ENCODE results near the gene CTF1.
A peak's percentile ranks its signal among the peaks of the same experiment; 100 is the strongest.

The CTF1 gene

DNA sequence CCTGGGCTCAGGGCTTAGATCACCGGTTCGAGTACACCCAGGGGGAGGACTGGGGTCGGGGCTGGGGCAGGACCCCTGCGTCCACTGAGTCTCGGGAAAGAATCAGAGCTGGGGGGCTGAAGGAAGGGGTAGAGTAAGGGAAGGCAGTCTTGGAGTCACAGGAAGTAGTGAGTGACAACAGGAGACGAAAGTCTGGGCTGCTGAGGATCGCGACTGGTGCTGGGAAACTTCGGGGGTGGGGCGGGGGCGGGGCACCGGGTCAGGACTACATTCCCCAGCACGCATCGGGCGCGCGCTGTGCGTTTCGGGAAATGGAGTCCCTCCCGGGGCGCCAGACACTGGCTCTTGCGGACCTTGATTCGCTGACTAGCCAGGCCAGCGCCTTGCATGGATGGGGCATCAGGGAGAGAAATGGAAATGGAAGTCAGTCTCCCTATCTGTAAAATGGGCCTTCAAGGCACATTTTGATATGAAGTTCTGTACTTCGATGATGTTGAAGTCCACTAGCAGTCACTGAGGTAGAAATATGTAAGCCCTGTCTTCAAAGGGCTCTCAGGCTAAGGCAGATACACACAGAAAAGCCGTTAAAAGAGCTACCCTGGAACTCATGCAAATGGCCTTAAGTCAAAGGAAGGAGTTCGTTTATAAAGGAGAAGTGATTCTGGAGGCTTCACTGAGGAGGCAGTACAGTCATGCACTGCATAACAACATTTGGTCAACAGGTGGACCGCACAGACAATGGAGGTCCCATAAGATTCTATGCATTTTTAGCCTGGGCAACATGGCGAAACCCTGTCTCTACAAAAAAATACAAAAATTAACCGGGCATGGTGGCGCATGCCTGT is 697 bp downstream of the CTF1 start:
- no peaks in the 10 kb centered on the region for H3K27me3 ChIP-seq (ENCODE audit: control insufficient read depth, insufficient read depth, low read length)
- WGBS (ENCODE audit: insufficient coverage, insufficient read length): no CpG with 5 or more reads among the region's 31 CpGs
- peak overlapping the region; percentile 56; the same call in 1 of the 2 replicates for H3K4me3 ChIP-seq (ENCODE audit: low read length)
- no peak for DNase-seq (ENCODE audit: low read depth, low spot score)
- H3K4me1 ChIP-seq (ENCODE audit: control insufficient read depth, insufficient read depth, low read length): peaks cover 5% of the 10 kb centered on the region
- no peaks in the 10 kb centered on the region for H3K36me3 ChIP-seq (ENCODE audit: control insufficient read depth, insufficient read depth, low read length)
- no peak overlapping the region for H3K27ac ChIP-seq (ENCODE audit: low read length)
- H3K9me3 ChIP-seq (ENCODE audit: control insufficient read depth, insufficient read depth, low read length): no peaks in the 10 kb centered on the region

DNA sequence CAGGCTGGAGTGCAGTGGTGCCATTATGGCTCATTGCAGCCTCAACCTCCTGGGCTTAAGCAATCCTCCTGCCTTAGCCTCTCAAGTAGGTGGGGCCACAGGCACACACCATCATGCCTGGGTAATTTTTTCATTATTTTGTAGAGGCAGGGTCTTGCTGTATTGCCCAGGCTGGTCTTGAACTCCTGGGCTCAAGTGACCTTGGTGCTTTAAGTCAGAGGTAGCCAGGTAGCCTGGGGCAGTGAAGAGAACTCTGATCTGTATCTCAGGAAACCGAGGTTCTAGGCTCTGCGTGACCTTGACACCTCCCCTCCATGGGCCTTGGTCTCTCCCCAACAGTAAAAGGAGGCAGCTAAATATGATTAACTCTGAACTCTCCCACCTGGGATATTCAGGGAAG is 3.4 kb downstream of the CTF1 start:
- no peaks in the 10 kb centered on the region for H3K36me3 ChIP-seq (ENCODE audit: control insufficient read depth, insufficient read depth, low read length)
- H3K27ac ChIP-seq (ENCODE audit: low read length): no peak overlapping the region
- WGBS (ENCODE audit: insufficient coverage, insufficient read length): no CpG with 5 or more reads among the region's 2 CpGs
- peaks cover 7% of the 10 kb centered on the region for H3K4me1 ChIP-seq (ENCODE audit: control insufficient read depth, insufficient read depth, low read length)
- no peak overlapping the region for H3K4me3 ChIP-seq (ENCODE audit: low read length)
- H3K9me3 ChIP-seq (ENCODE audit: control insufficient read depth, insufficient read depth, low read length): no peaks in the 10 kb centered on the region
- H3K27me3 ChIP-seq (ENCODE audit: control insufficient read depth, insufficient read depth, low read length): no peaks in the 10 kb centered on the region
- DNase-seq (ENCODE audit: low read depth, low spot score): no peak

DNA sequence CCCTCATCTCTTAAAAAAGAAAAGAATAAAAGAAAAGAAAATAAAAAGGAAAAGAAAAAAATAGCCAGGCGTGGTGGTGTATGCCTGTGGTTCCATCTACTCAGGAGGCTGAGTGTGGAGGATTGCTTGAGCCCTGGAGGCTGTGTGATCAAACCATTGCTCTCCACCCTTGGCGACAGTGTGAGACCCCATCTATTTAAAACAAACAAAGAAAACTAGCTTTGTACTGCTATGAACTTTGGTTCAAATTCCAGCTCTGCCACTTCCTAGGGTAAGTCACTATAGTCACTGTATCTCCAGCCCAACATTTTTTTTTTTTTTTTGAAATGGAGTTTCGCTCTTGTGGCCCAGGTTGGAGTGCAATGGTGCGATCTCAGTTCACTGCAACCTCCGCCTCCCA is 4.2 kb downstream of the CTF1 start:
- no peak for DNase-seq (ENCODE audit: low read depth, low spot score)
- H3K27me3 ChIP-seq (ENCODE audit: control insufficient read depth, insufficient read depth, low read length): no peaks in the 10 kb centered on the region
- no peak overlapping the region for H3K27ac ChIP-seq (ENCODE audit: low read length)
- WGBS (ENCODE audit: insufficient coverage, insufficient read length): no CpG with 5 or more reads among the region's 5 CpGs
- no peak overlapping the region for H3K4me3 ChIP-seq (ENCODE audit: low read length)
- no peaks in the 10 kb centered on the region for H3K9me3 ChIP-seq (ENCODE audit: control insufficient read depth, insufficient read depth, low read length)
- peaks cover 6% of the 10 kb centered on the region for H3K4me1 ChIP-seq (ENCODE audit: control insufficient read depth, insufficient read depth, low read length)
- H3K36me3 ChIP-seq (ENCODE audit: control insufficient read depth, insufficient read depth, low read length): no peaks in the 10 kb centered on the region

- peak overlapping the region; percentile 46; the same call in 1 of the 2 replicates for H3K4me3 ChIP-seq (ENCODE audit: low read length)
- DNase-seq (ENCODE audit: low read depth, low spot score): no peak
- no peaks in the 10 kb centered on the region for H3K9me3 ChIP-seq (ENCODE audit: control insufficient read depth, insufficient read depth, low read length)
- H3K36me3 ChIP-seq (ENCODE audit: control insufficient read depth, insufficient read depth, low read length): no peaks in the 10 kb centered on the region
- no peaks in the 10 kb centered on the region for H3K27me3 ChIP-seq (ENCODE audit: control insufficient read depth, insufficient read depth, low read length)
- no CpG with 5 or more reads among the region's 6 CpGs for WGBS (ENCODE audit: insufficient coverage, insufficient read length)
- no peak overlapping the region for H3K27ac ChIP-seq (ENCODE audit: low read length)
- H3K4me1 ChIP-seq (ENCODE audit: control insufficient read depth, insufficient read depth, low read length): peaks cover 4% of the 10 kb centered on the region
Measured at GRCh38 chr16:30901201-30902028, 5.0 kb downstream of the CTF1 start.

- no peak for DNase-seq (ENCODE audit: low read depth, low spot score)
- Histone ChIP-seq H3K4me3 (ENCODE audit: low read length) (peak overlapping the region; percentile 55; the same call in 1 of the 2 replicates), H3K9me3 (ENCODE audit: control insufficient read depth, insufficient read depth, low read length) (no peaks in the 10 kb centered on the region), H3K36me3 (ENCODE audit: control insufficient read depth, insufficient read depth, low read length) (no peaks in the 10 kb centered on the region), H3K27me3 (ENCODE audit: control insufficient read depth, insufficient read depth, low read length) (no peaks in the 10 kb centered on the region), H3K27ac (ENCODE audit: low read length) (no peak overlapping the region), H3K4me1 (ENCODE audit: control insufficient read depth, insufficient read depth, low read length) (peaks cover 4% of the 10 kb centered on the region)
- no CpG with 5 or more reads among the region's 99 CpGs for WGBS (ENCODE audit: insufficient coverage, insufficient read length)
Measured at GRCh38 chr16:30902029-30902972, 5.9 kb downstream of the CTF1 start.

DNA sequence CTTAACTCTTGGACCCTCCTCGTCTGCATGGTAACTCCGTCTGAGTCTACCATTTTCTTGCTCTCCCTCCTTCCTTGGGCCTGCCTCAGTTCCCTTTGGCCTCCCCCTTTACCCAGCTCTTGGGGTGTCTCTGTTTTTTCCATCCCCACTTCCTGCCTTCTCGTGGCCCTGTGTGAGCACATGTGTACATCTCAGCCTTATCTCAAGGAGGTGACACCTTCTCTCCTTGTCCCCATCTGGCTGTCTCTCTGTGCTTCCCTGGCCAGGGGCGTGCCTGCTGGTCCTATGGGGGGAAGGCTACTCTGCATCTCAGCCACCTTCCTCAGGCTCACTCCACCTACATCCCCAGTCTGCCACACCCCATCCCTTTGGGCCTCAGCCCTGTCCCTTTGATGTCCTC is 6.6 kb downstream of the CTF1 start:
- H3K9me3 ChIP-seq (ENCODE audit: control insufficient read depth, insufficient read depth, low read length): no peaks in the 10 kb centered on the region
- no peaks in the 10 kb centered on the region for H3K36me3 ChIP-seq (ENCODE audit: control insufficient read depth, insufficient read depth, low read length)
- no peak overlapping the region for H3K27ac ChIP-seq (ENCODE audit: low read length)
- peaks cover 4% of the 10 kb centered on the region for H3K4me1 ChIP-seq (ENCODE audit: control insufficient read depth, insufficient read depth, low read length)
- H3K27me3 ChIP-seq (ENCODE audit: control insufficient read depth, insufficient read depth, low read length): no peaks in the 10 kb centered on the region
- no peak overlapping the region for H3K4me3 ChIP-seq (ENCODE audit: low read length)
- no peak for DNase-seq (ENCODE audit: low read depth, low spot score)
- WGBS (ENCODE audit: insufficient coverage, insufficient read length): no CpG with 5 or more reads among the region's 4 CpGs

- no CpG with 5 or more reads among the region's 4 CpGs for WGBS (ENCODE audit: insufficient coverage, insufficient read length)
- Histone ChIP-seq H3K9me3 (ENCODE audit: control insufficient read depth, insufficient read depth, low read length) (no peaks in the 10 kb centered on the region), H3K27ac (ENCODE audit: low read length) (no peak overlapping the region), H3K27me3 (ENCODE audit: control insufficient read depth, insufficient read depth, low read length) (no peaks in the 10 kb centered on the region), H3K4me1 (ENCODE audit: control insufficient read depth, insufficient read depth, low read length) (peaks cover 4% of the 10 kb centered on the region), H3K4me3 (ENCODE audit: low read length) (no peak overlapping the region), H3K36me3 (ENCODE audit: control insufficient read depth, insufficient read depth, low read length) (no peaks in the 10 kb centered on the region)
- no peak for DNase-seq (ENCODE audit: low read depth, low spot score)
Measured at GRCh38 chr16:30903596-30903995, 7.2 kb downstream of the CTF1 start.

- no peaks in the 10 kb centered on the region for H3K9me3 ChIP-seq (ENCODE audit: control insufficient read depth, insufficient read depth, low read length)
- no peaks in the 10 kb centered on the region for H3K36me3 ChIP-seq (ENCODE audit: control insufficient read depth, insufficient read depth, low read length)
- H3K4me1 ChIP-seq (ENCODE audit: control insufficient read depth, insufficient read depth, low read length): peaks cover 4% of the 10 kb centered on the region
- H3K27ac ChIP-seq (ENCODE audit: low read length): no peak overlapping the region
- WGBS (ENCODE audit: insufficient coverage, insufficient read length): no CpG with 5 or more reads among the region's 19 CpGs
- no peaks in the 10 kb centered on the region for H3K27me3 ChIP-seq (ENCODE audit: control insufficient read depth, insufficient read depth, low read length)
- no peak overlapping the region for H3K4me3 ChIP-seq (ENCODE audit: low read length)
- no peak for DNase-seq (ENCODE audit: low read depth, low spot score)
Measured at GRCh38 chr16:30904114-30904780, 7.8 kb downstream of the CTF1 start.

- no CpG with 5 or more reads among the region's 4 CpGs for WGBS (ENCODE audit: insufficient coverage, insufficient read length)
- Histone ChIP-seq H3K9me3 (ENCODE audit: control insufficient read depth, insufficient read depth, low read length) (no peaks in the 10 kb centered on the region), H3K36me3 (ENCODE audit: control insufficient read depth, insufficient read depth, low read length) (no peaks in the 10 kb centered on the region), H3K27me3 (ENCODE audit: control insufficient read depth, insufficient read depth, low read length) (no peaks in the 10 kb centered on the region), H3K4me3 (ENCODE audit: low read length) (no peak overlapping the region), H3K27ac (ENCODE audit: low read length) (no peak overlapping the region), H3K4me1 (ENCODE audit: control insufficient read depth, insufficient read depth, low read length) (peaks cover 5% of the 10 kb centered on the region)
- no peak for DNase-seq (ENCODE audit: low read depth, low spot score)
Measured at GRCh38 chr16:30907064-30907463, 10.7 kb downstream of the CTF1 start.

Data from iPS DF 6.9 (cell line).